Measurements from ENCODE around the gene VPS37C. TPM values are rescaled to one million over a fixed set of nuclear protein-coding genes. Genes with fewer than 3 reads are reported as not detected.

VPS37C gene
- total and polyA plus RNA-seq, 2 of the 13 experiments (the other 11 are each of a cell fraction or from before 2014, with no cell fraction given) = 7.5 to 8.8 TPM

DNA sequence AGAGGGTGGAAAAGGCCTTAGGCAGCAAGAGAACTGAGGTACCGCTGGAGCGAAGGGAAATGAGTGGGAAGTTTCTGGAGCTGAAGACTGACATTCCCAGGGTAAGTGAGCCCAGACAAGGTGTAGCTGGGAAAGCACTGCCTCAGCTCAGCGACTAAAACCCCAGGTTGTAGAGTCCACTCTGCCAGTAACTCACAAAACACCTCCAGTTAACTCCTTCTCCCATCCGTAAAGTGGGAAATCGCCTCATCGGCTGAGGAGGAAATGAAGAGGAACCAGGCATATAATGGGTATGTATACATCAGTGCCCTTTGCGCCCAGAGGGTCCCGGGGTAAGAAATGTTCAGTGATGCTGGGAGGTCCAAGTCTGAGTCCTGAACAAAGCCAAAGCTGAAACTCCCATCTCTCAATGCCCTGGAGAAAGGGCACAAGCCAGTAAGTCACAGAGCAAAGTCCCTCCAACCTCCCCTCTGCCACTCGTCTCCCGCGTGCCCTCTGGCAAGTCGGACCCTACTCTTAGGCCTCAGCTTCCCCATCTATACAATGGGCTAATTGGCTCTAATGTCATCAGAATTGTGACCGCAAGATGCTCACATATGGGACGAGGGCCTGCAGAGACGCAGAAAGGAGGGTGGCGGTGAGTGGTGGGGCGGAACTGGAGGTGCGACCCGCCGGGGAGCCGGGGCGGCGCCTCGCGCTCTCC is 588 bp downstream of the VPS37C start (continued):
- TF ChIP-seq, protein P1, sequence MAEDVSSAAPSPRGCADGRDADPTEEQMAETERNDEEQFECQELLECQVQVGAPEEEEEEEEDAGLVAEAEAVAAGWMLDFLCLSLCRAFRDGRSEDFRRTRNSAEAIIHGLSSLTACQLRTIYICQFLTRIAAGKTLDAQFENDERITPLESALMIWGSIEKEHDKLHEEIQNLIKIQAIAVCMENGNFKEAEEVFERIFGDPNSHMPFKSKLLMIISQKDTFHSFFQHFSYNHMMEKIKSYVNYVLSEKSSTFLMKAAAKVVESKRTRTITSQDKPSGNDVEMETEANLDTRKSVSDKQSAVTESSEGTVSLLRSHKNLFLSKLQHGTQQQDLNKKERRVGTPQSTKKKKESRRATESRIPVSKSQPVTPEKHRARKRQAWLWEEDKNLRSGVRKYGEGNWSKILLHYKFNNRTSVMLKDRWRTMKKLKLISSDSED (CRISPR knock-in tag; IDR thresholded peaks at IDR 0.05) = no peak
- no peak for TF ChIP-seq ZNF264 (CRISPR knock-in tag; IDR thresholded peaks at IDR 0.05)
- no peak; the same call in 1 of the 2 replicates for TF ChIP-seq TBX2 (CRISPR knock-in tag; IDR thresholded peaks at IDR 0.05; ENCODE audit: borderline replicate concordance)
- no peak for TF ChIP-seq ZFP41 (CRISPR knock-in tag; IDR thresholded peaks at IDR 0.05; ENCODE audit: borderline replicate concordance)
- no peak for TF ChIP-seq TCF12 (IDR thresholded peaks at IDR 0.05)
- peak; percentile 79; the same call in 1 of the 2 replicates for TF ChIP-seq TCF12 (CRISPR knock-in tag; IDR thresholded peaks at IDR 0.05)
- no peak for TF ChIP-seq SRF (IDR thresholded peaks at IDR 0.05; ENCODE audit: low read depth, low read length)
- no peak for TF ChIP-seq MIER3 (CRISPR knock-in tag; IDR thresholded peaks at IDR 0.05; ENCODE audit: borderline replicate concordance)
- no peak for TF ChIP-seq ELF3 (CRISPR knock-in tag; IDR thresholded peaks at IDR 0.05)
- no peak for TF ChIP-seq ARHGAP35 (CRISPR knock-in tag; IDR thresholded peaks at IDR 0.05; ENCODE audit: borderline replicate concordance)
- TF ChIP-seq, protein P2, sequence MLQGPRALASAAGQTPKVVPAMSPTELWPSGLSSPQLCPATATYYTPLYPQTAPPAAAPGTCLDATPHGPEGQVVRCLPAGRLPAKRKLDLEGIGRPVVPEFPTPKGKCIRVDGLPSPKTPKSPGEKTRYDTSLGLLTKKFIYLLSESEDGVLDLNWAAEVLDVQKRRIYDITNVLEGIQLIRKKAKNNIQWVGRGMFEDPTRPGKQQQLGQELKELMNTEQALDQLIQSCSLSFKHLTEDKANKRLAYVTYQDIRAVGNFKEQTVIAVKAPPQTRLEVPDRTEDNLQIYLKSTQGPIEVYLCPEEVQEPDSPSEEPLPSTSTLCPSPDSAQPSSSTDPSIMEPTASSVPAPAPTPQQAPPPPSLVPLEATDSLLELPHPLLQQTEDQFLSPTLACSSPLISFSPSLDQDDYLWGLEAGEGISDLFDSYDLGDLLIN (CRISPR knock-in tag; IDR thresholded peaks at IDR 0.05; ENCODE audit: borderline replicate concordance) = no peak
- 0 out of 2 replicates have a peak, but pooled peaks have one; percentile 51 for TF ChIP-seq ZNF670 (CRISPR knock-in tag; IDR thresholded peaks at IDR 0.05; ENCODE audit: borderline replicate concordance)
- TF ChIP-seq, protein P3, sequence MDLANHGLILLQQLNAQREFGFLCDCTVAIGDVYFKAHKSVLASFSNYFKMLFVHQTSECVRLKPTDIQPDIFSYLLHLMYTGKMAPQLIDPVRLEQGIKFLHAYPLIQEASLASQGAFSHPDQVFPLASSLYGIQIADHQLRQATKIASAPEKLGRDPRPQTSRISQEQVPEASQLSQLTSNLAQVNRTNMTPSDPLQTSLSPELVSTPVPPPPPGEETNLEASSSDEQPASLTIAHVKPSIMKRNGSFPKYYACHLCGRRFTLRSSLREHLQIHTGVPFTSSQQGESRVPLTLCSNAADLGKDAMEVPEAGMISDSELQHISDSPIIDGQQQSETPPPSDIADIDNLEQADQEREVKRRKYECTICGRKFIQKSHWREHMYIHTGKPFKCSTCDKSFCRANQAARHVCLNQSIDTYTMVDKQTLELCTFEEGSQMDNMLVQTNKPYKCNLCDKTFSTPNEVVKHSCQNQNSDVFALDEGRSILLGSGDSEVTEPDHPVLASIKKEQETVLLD (CRISPR knock-in tag; IDR thresholded peaks at IDR 0.05; ENCODE audit: low read depth) = no peak
- TF ChIP-seq, protein P4, sequence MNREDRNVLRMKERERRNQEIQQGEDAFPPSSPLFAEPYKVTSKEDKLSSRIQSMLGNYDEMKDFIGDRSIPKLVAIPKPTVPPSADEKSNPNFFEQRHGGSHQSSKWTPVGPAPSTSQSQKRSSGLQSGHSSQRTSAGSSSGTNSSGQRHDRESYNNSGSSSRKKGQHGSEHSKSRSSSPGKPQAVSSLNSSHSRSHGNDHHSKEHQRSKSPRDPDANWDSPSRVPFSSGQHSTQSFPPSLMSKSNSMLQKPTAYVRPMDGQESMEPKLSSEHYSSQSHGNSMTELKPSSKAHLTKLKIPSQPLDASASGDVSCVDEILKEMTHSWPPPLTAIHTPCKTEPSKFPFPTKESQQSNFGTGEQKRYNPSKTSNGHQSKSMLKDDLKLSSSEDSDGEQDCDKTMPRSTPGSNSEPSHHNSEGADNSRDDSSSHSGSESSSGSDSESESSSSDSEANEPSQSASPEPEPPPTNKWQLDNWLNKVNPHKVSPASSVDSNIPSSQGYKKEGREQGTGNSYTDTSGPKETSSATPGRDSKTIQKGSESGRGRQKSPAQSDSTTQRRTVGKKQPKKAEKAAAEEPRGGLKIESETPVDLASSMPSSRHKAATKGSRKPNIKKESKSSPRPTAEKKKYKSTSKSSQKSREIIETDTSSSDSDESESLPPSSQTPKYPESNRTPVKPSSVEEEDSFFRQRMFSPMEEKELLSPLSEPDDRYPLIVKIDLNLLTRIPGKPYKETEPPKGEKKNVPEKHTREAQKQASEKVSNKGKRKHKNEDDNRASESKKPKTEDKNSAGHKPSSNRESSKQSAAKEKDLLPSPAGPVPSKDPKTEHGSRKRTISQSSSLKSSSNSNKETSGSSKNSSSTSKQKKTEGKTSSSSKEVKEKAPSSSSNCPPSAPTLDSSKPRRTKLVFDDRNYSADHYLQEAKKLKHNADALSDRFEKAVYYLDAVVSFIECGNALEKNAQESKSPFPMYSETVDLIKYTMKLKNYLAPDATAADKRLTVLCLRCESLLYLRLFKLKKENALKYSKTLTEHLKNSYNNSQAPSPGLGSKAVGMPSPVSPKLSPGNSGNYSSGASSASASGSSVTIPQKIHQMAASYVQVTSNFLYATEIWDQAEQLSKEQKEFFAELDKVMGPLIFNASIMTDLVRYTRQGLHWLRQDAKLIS (CRISPR knock-in tag; IDR thresholded peaks at IDR 0.05) = no peak
- no peak for TF ChIP-seq NFE2L2 (IDR thresholded peaks at IDR 0.05; ENCODE audit: low read length)
- TF ChIP-seq CENPT (CRISPR knock-in tag; IDR thresholded peaks at IDR 0.05; ENCODE audit: low read depth) = no peak
- no peak for TF ChIP-seq FLYWCH1 (CRISPR knock-in tag; IDR thresholded peaks at IDR 0.05)
- TF ChIP-seq NAIF1 (CRISPR knock-in tag; IDR thresholded peaks at IDR 0.05; ENCODE audit: borderline replicate concordance) = no peak
- TF ChIP-seq, protein P5, sequence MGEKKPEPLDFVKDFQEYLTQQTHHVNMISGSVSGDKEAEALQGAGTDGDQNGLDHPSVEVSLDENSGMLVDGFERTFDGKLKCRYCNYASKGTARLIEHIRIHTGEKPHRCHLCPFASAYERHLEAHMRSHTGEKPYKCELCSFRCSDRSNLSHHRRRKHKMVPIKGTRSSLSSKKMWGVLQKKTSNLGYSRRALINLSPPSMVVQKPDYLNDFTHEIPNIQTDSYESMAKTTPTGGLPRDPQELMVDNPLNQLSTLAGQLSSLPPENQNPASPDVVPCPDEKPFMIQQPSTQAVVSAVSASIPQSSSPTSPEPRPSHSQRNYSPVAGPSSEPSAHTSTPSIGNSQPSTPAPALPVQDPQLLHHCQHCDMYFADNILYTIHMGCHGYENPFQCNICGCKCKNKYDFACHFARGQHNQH (CRISPR knock-in tag; IDR thresholded peaks at IDR 0.05) = no peak
- 0 out of 4 replicates have a peak, but pooled peaks of 1 of the 2 experiments have one; percentile 3 for TF ChIP-seq NR2F1 (CRISPR knock-in tag; IDR thresholded peaks at IDR 0.05)
- TF ChIP-seq ZIK1 (CRISPR knock-in tag; IDR thresholded peaks at IDR 0.05; ENCODE audit: borderline replicate concordance, low read depth) = no peak; the same call in 1 of the 2 replicates

Measured in HepG2 (cell line).